ENCODE results near the gene RAVER1. TPM values are rescaled to one million over a fixed set of nuclear protein-coding genes. Genes with fewer than 3 reads are reported as not detected.

RAVER1 gene
- total RNA-seq, 4 donors from 2014 or later = 10.0 to 15.9 (median 11.8) TPM

DNA sequence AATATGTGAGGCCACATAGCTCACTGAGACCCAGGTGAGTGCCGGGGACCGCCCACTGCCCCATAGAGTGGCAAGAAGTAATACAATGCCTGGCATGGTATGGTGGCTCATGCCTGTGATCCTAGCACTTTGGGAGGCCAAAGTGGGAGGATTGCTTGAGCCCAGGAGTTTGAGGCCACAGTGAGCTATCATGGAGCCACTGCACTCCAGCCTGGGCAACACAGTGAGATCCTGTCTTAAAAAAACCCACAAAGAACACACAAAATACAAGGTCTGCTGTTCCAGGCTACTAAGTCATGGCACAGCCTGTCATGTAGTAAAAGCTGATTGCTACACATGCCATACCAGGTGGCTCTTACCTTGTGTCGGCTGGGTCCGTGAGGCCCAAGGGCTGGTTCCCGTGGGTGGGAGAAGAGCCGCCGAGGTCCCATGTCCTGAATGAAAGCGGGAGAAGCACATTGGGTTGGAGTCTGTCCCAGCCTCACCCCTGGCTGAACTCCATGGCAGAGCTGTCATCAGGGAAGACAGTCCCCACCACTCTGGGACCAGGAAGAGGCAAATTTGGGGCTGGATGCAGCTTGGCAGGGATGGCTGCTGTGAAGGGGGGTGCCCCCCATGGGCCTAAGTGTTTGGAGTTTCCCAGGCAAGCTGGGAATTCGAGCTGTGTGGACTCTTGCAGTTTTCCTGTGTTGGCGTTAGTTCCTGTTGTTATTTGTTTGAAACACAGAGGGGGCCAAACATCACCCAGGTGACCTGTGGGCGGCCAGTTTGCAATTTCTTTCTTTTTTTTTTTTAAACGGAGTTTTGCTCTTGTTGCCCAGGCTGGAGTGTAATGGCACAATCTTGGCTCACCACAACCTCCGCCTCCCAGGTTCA lies 14.3 kb downstream of the RAVER1 start:
- H3K9me3 ChIP-seq = no peaks in the 10 kb centered on the region
- no peak for TF ChIP-seq CTCF (IDR thresholded peaks at IDR 0.05 in 4 of 5, conservative IDR thresholded peaks at IDR 0.05 in 1 of 5)
- TF ChIP-seq POLR2A (IDR thresholded peaks at IDR 0.05) = no peak
- DNase-seq (no peak), ATAC-seq (no peak)
- in situ Hi-C loops (cut with MboI; ENCODE audit: low sequenced_read_pairs in 4 of 4) = no loop called here
- H3K4me1 ChIP-seq = peaks cover 8 to 12% of the 10 kb centered on the region in 2 donors
- H3K27me3 ChIP-seq = no peaks in the 10 kb centered on the region
- no peak overlapping the region for H3K4me3 ChIP-seq
- peaks cover 0 to 74% of the 10 kb centered on the region in 2 donors for H3K36me3 ChIP-seq
- intact Hi-C loops (cut with DNase I; ENCODE audit: low total_unique reads) = no loop called here
- no peak overlapping the region for H3K27ac ChIP-seq

DNA sequence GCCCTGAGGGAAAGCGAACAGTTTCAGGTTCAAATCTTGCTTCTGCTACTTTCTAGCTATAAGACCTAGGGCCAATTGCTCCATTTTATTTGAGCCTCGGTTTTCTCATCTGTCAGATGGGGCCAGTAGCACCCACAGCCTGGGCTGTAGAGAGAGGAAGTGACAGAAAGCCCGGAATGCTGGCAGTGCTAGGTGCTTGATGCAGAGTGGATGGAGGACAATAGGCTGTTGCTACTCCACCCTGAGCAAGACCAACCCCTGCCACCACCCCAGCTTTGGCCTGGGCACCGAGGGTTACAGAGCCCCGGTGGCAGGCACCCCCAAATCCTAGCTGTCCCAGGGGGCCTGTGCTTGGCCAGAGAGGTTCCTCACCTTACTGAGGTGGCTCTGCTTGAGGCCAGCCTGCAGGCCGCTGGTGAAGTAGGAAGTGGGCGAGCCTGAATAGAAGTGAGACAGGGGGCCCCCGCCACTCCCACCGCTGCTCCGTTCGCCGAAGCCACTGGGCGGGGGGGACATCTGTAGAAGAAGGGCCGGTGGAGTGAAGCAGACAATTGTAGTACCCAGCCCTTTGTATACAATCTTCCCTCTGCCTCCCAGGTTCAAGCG lies 15.4 kb downstream of the RAVER1 start:
- no peak overlapping the region for H3K27ac ChIP-seq
- ATAC-seq = no peak
- intact Hi-C loops (cut with DNase I; ENCODE audit: low total_unique reads) = no loop called here
- H3K4me3 ChIP-seq = no peak overlapping the region
- no peaks in the 10 kb centered on the region for H3K9me3 ChIP-seq
- H3K36me3 ChIP-seq = peaks cover 0 to 65% of the 10 kb centered on the region in 2 donors
- in situ Hi-C loops (cut with MboI; ENCODE audit: low sequenced_read_pairs in 4 of 4) = no loop called here
- no peaks in the 10 kb centered on the region for H3K27me3 ChIP-seq
- TF ChIP-seq CTCF (IDR thresholded peaks at IDR 0.05 in 4 of 5, conservative IDR thresholded peaks at IDR 0.05 in 1 of 5) (no peak), POLR2A (IDR thresholded peaks at IDR 0.05) (no peak)
- no peak for DNase-seq
- H3K4me1 ChIP-seq = peaks cover 8 to 12% of the 10 kb centered on the region in 2 donors

DNA sequence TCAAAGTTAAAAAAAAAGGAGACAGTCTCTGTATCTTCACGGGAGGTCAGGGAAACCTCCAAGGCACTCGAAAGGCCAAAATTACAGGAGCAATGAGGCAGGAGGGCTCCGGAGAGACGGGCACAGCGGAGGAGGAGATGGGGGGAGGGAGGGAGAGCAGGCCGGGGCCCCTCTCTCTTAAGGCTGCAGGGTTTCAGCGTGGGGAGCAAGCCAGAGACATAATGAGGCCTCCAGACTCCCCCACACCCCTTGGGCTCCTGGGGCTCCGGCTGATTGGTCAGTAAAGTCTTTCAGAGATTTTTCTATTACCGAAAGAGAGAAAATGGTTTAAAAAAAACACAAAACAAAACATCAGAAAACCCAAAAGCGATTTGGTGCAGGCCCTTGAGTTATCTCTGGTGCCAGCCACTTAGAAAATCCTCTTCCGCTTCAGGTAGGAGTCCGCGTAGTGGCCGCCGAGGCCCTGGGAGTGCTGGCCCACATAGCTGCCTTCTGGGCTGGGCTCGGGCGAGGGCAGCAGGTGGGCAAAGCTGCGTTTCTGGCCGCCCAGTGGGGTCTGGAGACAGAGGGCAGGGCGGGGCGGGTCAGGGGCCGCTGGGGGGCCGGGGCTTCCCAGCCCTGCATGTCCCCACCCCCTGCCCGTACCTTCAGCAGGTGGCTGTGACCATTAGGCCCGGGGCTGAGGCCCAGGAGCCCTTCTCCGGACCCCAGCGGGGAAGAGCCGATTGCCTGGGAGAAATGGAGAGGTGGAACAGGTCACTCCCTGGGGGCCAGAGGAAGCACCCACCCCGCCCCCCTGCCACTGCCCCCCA lies 16.1 kb downstream of the RAVER1 start:
- peaks cover 0 to 58% of the 10 kb centered on the region in 2 donors for H3K36me3 ChIP-seq
- H3K27me3 ChIP-seq = no peaks in the 10 kb centered on the region
- peaks cover 8 to 12% of the 10 kb centered on the region in 2 donors for H3K4me1 ChIP-seq
- H3K9me3 ChIP-seq = no peaks in the 10 kb centered on the region
- H3K4me3 ChIP-seq = no peak overlapping the region
- ATAC-seq (no peak), DNase-seq (no peak)
- no peak for TF ChIP-seq POLR2A (IDR thresholded peaks at IDR 0.05)
- TF ChIP-seq CTCF (IDR thresholded peaks at IDR 0.05 in 4 of 5, conservative IDR thresholded peaks at IDR 0.05 in 1 of 5) = no peak
- intact Hi-C loops (cut with DNase I; ENCODE audit: low total_unique reads) = no loop called here
- H3K27ac ChIP-seq = no peak overlapping the region
- in situ Hi-C loops (cut with MboI; ENCODE audit: low sequenced_read_pairs in 4 of 4) = no loop called here

GRCh38 chr19:10316229-10317044 lies 16.9 kb downstream of the RAVER1 start:
- Histone ChIP-seq H3K27ac (peak overlapping the region; percentile 80 to 89 (median 86)), H3K27me3 (no peaks in the 10 kb centered on the region), H3K36me3 (peaks cover 0 to 50% of the 10 kb centered on the region in 2 donors), H3K9me3 (no peaks in the 10 kb centered on the region), H3K4me1 (peaks cover 8 to 12% of the 10 kb centered on the region in 2 donors), H3K4me3 (peak overlapping the region; percentile 92 to 98 (median 94))
- intact Hi-C loops (cut with DNase I; ENCODE audit: low total_unique reads) = loop anchor here (1.0 kb wide), 1 partner anchor 64 kb away; the partner anchor contains the start of gene TYK2
- in situ Hi-C loops (cut with MboI; ENCODE audit: low sequenced_read_pairs in 4 of 4) = no loop called here
- no peak for DNase-seq
- TF ChIP-seq CTCF (IDR thresholded peaks at IDR 0.05 in 4 of 5, conservative IDR thresholded peaks at IDR 0.05 in 1 of 5) (no peak), POLR2A (IDR thresholded peaks at IDR 0.05) (no peak)
- peak in 1 of 2 donors; percentile 24 for ATAC-seq

Measured in gastrocnemius medialis (tissue), 4 donors.